Right hindlimb (tissue), 1 donor: ENCODE data around the gene GLYATL3.

Experiments
- DNase-seq: peaks from one replicate; pipeline ENCODE4 v3.0.0-alpha.2; 2018

Gene GLYATL3

DNA sequence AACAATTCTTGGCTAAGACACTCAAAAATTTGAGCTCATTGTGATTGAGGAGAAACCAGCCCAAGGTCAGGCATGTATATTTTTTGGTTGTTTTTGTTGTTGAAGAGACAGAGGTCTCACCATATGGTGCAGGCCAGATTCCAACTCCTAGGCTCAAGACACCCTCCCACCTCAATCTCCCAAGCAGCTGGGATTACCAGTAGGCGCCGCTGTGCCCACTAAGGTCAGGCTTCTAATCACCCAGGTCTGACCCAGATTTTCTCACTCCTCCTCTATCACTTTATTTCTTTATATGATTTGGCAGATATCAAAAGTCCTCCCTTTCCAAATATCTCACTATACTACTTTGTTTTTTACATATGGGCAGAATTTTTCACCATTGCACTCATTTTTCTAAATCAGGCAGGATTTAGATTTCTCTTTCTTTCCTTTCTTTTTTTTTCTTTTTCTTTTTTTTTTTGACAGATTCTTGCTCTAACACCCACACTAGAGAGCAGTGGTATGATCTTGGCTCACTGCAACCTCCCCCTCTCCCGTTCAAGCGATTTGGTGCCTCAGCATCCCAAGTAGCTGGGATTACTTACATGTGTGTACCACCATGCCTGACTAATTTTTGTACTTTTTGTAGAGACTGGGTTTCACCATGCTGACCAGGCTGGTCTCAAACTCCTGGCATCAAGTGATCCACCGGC, 49.0 kb downstream of the GLYATL3 start:
- no peak for DNase-seq

DNA sequence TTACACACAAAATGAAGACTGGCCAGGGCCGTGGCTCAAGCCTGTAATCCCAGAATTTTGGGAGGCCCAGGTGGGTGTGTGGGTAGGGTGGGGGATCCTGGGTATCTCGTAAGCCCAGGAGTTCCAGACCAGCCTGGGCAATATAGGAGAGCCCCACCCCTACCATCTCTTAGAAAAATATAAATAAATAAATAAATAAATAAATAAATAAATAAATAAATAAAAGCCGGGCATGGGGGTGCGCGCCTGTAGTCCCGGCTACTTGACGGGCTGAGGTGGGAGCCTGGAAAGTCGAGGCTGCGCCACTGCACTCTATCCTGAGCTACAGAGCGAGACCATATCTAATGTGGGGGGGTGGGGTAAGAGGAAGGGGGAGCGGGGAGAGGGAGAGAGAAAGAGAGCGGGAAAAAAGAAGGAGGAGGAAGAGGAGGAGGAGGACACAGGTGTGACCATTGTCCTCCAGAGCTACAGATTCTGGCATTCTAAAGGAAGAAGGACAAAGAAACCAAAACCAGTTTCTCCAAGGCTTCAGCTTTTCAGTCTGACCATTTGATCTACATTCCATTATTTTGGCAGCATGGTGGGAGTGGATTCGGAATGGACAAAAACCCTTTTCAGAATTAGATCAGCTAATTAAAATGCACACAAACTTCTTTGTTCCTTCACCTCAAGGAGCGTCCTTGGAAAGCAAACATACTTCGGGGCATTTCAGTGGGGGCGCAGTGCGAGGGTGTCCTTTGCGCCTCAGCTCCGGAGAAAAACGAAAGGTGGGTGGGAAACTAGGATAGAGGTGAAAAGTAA, 50.2 kb downstream of the GLYATL3 start:
- DNase-seq, result no peak

DNA sequence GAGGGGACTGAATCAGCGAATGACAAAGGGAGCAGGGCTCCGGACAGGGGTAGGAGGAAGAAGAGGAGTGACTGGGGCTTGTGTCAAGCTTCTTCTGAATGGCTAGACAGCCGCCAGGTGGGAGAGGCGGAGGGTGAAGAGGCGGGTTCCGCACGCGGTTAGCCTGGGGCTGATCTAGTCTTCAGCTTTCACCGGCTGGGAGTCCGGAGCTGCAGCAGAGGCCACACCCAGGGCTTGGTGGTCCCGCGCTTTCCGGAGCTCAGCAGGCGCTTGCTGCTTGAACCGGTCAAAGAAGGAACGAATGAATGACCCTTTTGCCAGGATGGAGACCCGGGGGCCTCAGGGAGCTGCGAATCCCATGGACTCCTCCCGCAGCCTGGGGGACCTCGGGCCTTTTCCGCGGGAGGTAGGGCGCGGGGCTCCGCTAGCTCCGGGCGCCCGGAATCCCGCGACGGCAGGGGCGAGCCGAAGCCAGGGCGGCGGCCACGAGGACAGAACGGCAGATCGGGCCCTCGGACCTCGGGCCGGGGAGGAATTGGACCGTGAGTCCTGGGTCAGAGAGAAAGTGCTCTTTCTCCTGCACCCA, 50.9 kb downstream of the GLYATL3 start, which contains the start of gene C6orf141:
TSS of gene C6orf141 (plus strand) at position 177 of the 586 bp plus-strand sequence. CDS start at position 302, 125 bp downstream.
- DNase-seq, result peak; percentile 34

DNA sequence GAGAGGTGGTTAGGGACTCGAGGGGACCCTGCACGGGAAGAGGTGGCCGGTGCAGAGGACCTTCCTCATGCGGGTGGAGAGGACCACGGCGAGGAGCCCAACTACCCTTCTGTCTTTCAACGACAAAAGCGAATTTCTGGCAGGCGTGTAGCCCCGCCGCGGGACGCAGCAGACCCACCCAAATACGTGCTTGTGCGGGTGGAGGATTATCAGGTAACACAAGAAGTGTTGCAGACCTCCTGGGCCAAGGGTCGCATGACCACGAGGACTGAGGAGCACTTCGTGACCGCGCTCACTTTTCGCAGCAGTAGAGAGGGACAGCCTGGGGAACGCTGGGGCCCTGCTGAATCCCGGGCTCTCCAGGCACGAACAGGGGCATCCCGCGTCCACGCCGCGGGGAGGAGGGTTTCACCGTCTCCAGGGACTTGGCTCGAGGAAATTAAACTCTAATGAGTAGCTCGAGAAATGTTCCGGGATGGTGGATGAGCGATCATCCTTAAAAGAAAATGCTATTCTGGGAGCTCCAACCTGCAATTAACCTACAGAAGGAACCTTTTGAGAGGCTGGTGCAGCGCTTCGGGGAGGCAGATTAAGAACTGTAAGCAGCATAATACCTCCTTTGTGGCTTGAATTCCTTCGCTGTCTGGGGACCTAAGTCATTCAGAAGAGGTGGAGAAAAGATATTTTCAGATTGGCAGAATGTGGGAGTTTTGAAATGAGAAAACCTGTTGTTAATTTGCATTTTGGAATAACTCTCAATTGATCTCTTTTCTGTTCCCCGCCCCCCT, 51.5 kb downstream of the GLYATL3 start:
- peak; percentile 23 for DNase-seq

DNA sequence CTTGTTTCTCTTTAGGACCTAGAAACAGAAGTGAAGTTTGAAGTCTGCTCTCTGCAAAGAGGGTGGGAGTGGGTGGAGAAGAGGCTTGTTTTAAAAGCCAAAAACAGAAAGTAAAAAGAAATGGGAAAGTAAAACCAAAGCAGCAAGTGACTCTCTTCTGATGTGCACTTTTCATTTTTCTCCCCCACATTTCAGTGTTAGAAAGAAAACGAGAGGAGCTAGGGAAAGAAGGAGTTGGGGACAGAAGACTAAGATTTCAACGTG, 52.1 kb downstream of the GLYATL3 start:
- no peak for DNase-seq

DNA sequence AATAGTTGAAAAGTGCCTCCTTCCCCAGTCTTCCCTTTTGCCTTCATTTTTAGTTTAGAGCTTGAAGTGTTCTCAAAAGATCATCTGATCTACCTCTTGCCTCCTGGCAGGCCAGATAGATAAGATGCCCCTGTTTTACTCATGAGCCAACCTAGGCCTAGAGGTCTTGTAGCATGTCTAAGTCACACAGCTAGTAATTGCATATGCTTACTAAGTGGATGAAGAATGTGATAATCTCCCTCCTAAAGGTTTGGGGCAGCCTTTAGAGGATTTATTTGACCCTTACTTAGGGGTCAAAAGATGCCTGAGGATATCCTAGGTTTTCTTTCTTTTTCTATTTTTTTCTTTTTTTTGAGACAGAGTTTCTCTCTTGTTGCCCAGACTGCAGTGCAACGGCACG, 52.9 kb downstream of the GLYATL3 start:
- no peak for DNase-seq

DNA sequence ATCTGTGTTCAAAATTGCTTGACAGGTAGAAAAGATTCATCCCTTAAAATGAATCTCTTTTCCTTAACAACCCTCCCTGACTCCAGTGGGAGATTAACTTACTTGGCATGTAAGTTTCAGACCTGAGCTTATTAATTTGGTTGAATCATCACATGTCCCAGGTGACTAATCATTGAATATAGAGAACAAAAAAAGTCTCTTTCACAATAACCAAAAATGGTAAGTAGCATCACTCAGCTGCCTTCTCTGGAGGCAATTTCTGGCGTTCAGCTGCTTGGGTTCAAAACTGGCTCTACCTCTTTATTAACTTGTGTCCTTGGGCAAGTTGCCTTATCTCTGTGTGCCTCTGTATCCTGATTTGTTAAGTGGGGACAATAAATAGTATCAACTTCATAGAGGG, 53.7 kb downstream of the GLYATL3 start:
- no peak for DNase-seq

DNA sequence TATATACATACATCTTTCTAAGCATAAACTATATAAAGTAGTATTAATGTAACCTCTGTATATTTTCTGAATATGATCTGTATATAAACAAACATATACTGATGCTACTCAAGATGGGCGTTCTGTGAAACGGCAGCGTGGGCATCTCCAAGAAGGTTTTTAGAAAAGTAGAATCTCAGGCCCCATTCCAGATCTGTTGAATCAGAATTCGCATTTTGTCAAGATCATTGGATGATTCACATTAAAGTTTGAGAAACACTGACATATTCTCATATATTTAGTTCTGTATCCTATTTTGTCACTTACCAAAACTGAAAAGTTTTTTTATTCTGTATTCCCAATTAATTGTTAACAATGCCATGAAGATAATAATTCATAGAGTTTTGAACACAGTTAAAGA, 56.2 kb downstream of the GLYATL3 start:
- no peak for DNase-seq

DNA sequence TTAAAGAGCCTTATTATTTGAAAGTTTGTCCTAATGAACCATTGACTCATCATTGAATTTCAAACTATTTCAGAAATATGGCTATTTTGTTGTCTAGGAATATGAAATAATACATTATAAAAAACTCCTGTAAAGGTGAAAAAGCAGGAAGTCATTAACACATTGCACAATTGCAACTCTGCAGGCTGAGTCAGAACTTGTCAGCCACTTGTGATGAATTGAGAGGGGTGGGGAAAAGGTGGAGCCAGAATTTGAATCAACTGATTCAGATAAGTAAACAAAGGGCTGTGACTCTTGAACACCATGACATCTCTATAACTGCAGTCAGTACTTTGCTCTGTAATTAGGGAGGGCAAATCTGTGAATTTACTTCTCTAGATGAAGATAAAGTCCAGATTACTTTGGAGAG, 56.7 kb downstream of the GLYATL3 start:
- no peak for DNase-seq

DNA sequence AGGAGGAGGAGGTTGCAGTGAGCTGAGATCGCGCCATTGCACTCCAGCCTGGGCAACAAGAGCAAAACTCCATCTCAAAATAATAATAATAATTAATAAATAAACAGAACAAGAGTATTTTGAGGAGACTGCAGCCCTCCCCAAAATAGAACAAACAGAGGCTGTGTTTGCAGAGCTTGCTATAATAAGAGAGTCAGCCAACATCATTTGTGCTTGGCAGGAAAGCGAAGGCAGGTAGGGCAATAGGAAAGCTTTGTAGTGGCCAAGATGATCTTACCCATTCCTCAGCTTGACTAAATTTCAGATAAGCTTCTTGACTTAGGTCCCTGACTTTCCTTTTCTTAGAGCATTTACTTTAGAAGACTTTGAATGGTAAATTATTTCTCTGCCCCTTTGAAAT, 57.5 kb downstream of the GLYATL3 start:
- DNase-seq, result no peak

DNA sequence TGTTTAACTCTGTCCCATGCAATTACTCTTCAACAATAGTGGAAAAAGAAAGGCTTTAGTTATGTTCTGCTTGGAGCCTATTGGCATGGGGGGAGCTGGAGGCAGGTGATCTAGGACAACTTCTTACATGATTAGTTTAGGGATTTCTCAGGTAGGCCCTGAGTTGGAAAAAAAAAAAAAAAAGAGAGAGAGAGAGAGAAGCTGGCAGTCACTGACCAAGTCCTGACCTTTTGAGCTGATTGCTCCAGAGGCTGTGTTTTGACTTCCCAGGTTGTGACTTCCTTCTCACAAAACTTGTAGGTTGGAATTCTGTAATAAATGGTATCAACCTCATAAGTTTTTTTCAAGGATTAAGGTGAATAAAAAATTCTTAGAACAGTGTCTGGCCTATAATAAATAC, 58.5 kb downstream of the GLYATL3 start:
- no peak for DNase-seq

DNA sequence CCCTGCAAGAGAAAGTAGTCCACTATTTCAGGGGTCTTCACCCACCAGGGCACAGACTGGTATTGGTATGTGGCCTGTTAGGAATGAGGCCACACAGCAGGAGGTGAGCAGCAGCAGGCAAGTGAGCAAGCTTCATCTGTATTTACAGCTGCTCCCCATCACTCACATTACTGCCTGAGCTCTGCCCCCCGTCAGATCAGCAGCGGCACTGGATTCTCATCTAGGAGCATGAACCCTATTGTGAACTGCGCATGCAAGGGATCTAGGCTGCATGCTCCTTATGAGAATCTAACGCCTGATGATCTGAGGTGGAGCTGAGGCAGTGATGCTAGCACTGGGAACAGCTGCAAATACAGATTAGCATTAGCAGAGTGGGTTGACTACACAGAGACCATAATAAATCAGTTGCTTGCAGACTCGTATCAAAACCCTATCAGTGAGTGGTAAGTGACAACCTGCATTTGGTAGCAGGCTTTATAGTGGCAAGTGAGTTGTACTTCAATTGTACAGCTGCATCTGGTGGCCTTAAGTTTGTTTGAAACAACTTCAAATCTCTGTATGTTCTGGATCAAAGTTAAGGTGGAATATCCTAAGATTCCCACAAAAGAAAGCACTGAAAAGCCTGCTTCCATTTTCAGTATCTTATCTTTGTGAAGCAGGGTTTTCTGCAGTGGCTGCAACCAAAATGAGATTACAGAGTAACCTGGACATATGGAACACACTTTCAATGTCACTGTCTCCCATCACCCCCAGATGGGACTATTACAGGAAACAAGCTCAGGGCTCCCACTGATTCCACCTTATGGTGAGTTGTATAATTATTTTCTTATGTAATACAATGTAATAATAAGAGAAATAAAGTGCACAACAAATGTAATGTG, 63.5 kb downstream of the GLYATL3 start:
- DNase-seq, result no peak

DNA sequence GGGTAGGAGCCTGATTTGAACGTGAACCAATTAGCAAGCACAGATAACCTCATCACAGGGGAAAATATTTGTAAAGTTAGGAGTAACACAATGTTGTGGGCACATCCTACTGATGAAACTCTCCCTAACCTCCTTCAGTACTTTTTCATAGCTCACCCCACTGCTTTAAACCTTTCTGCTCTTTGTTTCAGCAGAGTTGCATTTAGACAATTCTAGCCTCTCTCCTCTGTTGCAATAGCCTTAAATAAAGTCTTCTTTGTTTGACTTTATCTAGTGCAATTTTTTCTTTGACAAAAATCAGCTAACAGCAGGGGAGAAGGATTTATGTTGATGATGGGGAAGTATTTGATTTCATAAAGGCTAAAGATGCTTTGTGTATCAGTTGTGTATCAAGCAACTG, 64.8 kb downstream of the GLYATL3 start:
- no peak for DNase-seq

DNA sequence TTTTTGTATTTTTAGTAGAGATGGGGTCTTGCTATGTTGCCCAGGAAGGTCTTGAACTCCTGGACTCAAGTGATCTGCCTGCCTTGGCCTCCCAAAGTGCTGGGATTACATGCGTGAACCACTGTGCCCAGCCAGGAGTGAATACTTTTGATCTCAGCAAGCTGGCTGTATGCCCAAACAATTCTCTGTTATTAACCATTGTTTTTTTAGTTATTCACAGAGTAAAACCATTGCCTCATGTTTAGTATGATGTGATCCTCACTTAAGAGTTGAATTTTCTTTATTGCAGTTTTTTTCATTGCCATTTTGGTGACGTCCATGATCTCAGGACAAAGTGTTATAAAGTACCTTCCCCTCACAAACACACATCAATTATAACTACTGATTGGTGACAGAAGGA, 65.5 kb downstream of the GLYATL3 start:
- no peak for DNase-seq

DNA sequence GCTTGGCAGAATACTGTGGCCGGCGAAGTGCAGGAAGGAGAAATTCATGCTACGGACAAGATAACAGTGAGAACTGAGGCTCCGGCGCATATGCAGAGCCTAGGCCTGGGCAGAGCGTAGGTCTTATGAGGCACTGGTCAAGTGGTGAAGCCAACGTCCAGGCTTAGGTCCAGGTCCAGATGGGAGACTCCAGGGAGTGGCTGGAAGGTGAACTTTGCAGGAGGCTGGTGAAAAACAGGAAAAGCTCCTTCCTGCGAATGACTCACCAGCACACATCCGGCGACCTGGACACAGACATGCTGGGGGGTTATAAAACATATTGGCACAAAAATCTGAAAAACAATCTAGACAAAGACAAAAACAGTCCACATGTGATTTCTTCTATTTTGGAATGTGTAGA, 66.1 kb downstream of the GLYATL3 start:
- DNase-seq, result peak; percentile 20

DNA sequence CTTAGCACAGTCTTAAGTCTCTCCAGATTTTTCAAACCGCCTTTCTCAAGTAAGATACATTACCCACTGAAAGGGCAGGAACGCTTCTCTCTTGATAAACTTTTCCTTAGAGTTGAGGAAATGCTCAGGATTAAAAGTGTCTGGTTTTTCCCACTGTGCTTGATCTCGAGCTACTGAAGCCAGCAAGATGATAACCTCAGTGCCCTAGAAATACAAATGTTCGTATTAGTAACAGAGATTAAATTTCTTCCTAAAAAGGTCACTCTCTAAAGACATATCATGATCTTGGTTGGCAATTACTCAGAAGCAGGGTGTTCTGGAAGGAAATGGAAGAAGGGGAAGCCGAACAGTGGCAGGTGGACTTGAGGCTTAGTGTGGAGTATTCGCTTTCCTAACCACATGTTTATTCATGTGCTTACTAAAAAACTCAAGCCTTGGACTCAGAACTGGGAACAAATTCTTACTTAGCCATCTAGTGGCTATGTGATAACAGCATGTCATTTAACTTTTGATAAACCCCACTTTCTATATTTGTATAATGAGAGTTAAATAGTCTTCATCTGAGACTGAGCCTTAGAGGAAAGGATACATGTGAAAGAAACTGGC, 70.9 kb downstream of the GLYATL3 start:
- DNase-seq, result no peak

DNA sequence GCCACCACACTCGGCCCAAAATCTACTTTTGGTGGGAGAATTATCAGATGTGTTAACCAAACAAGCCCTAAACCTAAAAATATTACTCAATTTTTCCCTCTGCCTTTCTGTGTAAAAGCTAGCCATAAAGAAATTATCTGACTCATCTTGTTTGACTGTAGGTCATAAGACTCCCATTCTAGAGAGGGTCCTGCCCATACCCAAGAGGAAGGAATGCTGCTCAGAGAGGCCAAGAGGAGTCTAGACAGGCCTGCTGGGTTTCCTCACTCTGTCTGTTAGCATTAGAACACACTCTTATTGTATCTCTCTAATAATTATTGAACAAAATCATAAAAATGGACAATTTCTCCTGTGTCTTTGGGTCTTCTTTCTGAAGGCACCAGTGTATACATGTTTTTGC, 76.9 kb downstream of the GLYATL3 start:
- DNase-seq, result no peak
